Measurements from ENCODE around the gene APOBEC3H. TPM values are rescaled to one million over a fixed set of nuclear protein-coding genes. Genes with fewer than 3 reads are reported as not detected.

The APOBEC3H gene
- total and polyA plus RNA-seq, 5 donors, result 0.25 to 0.57 TPM; not detected in 3

DNA sequence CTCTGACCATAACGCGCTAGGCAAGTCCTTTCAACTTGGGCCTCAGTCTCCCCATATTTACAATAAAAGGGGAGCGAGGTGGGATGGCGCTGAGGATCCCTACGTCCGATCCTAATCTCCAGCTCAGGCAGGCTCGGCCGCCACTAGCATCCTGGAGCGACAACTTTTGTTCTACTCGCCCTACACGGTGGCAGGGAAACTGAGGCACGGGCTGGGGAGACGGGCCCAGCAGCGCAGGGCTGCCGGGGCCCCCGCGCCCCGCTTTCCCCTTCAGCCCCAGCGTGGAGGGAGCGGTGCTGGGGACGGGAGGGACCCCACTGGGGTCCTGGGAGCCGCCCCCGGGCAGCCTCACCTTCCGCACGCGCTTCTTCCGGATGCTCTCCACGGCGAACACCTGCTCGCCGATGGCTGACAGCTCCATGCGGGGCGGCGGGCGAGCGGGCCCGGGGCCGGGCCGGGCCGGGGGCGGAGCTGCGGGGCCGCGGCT lies 55.0 kb downstream of the APOBEC3H start:
- DNase-seq (no peak), ATAC-seq (no peak)
- Histone ChIP-seq H3K27me3 (ENCODE audit: control insufficient read depth, insufficient read depth) (no peaks in the 10 kb centered on the region), H3K9me3 (ENCODE audit: control insufficient read depth, low read length) (no peaks in the 10 kb centered on the region), H3K4me3 (ENCODE audit: low read length) (peak overlapping the region; percentile 97), H3K4me1 (ENCODE audit: control insufficient read depth, insufficient read depth, low read length) (peaks cover 5% of the 10 kb centered on the region), H3K27ac (ENCODE audit: low read length) (peak overlapping the region; percentile 98)
- intact Hi-C loops (cut with DNase I), result no loop called here
- WGBS, result 7% methylated on average over 44 of the region's 44 CpGs

DNA sequence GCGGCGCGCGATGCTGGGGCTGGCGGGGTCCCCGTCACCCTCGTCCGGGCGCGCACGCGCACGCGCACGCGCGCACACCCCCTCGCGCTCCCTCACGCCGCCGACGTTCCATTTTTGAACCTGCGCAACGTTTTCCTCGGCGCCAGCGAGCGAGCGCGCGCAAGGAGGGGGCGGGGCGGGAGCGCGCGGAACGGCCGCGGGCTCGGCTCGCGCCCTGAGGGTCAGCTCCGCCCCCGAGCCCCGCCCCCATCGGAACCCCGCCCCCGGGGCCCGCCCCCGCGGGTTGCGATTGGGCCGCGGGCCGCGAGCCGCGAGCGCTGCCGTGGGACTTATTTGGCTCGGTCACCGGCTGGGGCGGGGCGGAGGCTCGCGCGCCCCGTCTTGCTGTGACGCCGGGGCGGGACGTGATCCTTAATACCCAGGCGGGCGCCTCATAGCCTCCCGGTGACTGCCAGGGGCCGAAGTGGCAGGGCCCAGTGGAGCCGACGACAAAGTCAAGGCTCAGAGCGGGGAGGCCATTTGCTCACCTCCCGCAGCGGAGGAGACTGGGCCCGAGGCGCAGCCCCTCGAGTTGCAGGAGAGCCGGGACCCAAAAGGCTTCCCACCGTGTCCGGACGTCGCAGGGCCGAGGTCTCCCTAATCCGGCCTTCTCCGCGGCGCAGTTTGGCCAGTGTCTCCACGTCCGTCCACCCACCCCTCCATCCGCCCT lies 55.6 kb downstream of the APOBEC3H start, which contains the start of gene CBX7:
CBX7 (minus strand) TSS at position 170 of the 709 bp plus-strand sequence. CDS start 236 bp downstream, outside the sequence.
- under 1% methylated on average over 98 of the region's 98 CpGs for WGBS
- no peaks in the 10 kb centered on the region for H3K27me3 ChIP-seq (ENCODE audit: control insufficient read depth, insufficient read depth)
- DNase-seq (peak; percentile 94 to 99 (median 98)), ATAC-seq (peak; percentile 91 to 92)
- peak within 1 kb of the TSS; percentile 98 for H3K27ac ChIP-seq (ENCODE audit: low read length)
- peaks cover 5% of the 10 kb centered on the region for H3K4me1 ChIP-seq (ENCODE audit: control insufficient read depth, insufficient read depth, low read length)
- intact Hi-C loops (cut with DNase I), result no loop called here
- H3K4me3 ChIP-seq (ENCODE audit: low read length), result peak within 1 kb of the TSS; percentile 97
- H3K9me3 ChIP-seq (ENCODE audit: control insufficient read depth, low read length), result no peaks in the 10 kb centered on the region

DNA sequence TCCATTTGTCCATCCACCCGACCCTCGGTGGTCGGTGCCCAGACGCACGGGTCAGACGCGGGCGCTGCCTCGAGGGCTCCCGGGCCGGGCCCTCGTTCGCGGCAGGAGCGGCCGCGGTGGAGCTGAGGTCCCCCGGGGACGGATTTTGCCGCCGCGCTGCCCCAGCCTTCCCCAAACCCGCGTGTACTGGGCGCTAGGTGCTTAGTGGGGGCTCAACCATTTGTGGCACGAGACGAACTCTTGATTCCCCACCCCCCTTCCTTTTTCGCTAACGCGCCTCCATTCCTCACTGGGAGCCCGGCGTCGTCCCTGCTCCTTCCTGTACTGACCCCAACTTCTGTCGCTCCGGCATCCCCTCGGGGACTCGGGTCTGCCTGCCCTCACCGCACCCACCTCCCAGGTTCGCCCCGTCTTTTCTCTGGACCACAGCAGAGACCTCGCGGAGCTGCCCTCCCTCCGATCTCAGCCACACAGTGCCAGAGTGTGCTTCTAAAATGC lies 56.2 kb downstream of the APOBEC3H start:
- intact Hi-C loops (cut with DNase I), result no loop called here
- Histone ChIP-seq H3K4me3 (ENCODE audit: low read length) (peak overlapping the region; percentile 97), H3K27ac (ENCODE audit: low read length) (peak overlapping the region; percentile 95), H3K9me3 (ENCODE audit: control insufficient read depth, low read length) (no peaks in the 10 kb centered on the region), H3K27me3 (ENCODE audit: control insufficient read depth, insufficient read depth) (no peaks in the 10 kb centered on the region), H3K4me1 (ENCODE audit: control insufficient read depth, insufficient read depth, low read length) (peaks cover 5% of the 10 kb centered on the region)
- ATAC-seq, result peak; percentile 6 to 10
- peak in 1 of 3 donors; percentile 71 for DNase-seq
- 2% methylated on average over 43 of the region's 43 CpGs for WGBS

Other genes starting within 250 kb of the APOBEC3H start
- gene CBX6, start 225.0 kb upstream of the APOBEC3H start, total RNA-seq, result 10 to 100 TPM; 50.9 to 65.9 (median 56.6) TPM
- gene CBX6, start 225.0 kb upstream of the APOBEC3H start, polyA plus RNA-seq, result 27.0 TPM
- gene APOBEC3A, start 139.6 kb upstream of the APOBEC3H start, total RNA-seq, result under 1 TPM; 0.23 to 0.94 (median 0.65) TPM
- gene APOBEC3A, start 139.6 kb upstream of the APOBEC3H start, polyA plus RNA-seq, result 0.14 TPM
- 1 to 10 TPM; 1.3 to 1.9 (median 1.6) TPM for gene APOBEC3B, start 114.9 kb upstream of the APOBEC3H start, total RNA-seq
- 2.6 TPM for gene APOBEC3B, start 114.9 kb upstream of the APOBEC3H start, polyA plus RNA-seq
- 10 to 100 TPM; 25.4 to 41.9 (median 37.9) TPM for gene APOBEC3C, start 83.0 kb upstream of the APOBEC3H start, total RNA-seq
- gene APOBEC3C, start 83.0 kb upstream of the APOBEC3H start, polyA plus RNA-seq, result 37.4 TPM
- gene APOBEC3D, start 76.1 kb upstream of the APOBEC3H start, total RNA-seq, result 1 to 10 TPM; 1.2 to 1.9 (median 1.3) TPM
- 0.75 TPM for gene APOBEC3D, start 76.1 kb upstream of the APOBEC3H start, polyA plus RNA-seq
- 10 to 100 TPM in 3 of 4 donors, 1 to 10 TPM in 1; 5.1 to 12.9 (median 11.0) TPM for gene APOBEC3F, start 56.4 kb upstream of the APOBEC3H start, total RNA-seq
- 14.9 TPM for gene APOBEC3F, start 56.4 kb upstream of the APOBEC3H start, polyA plus RNA-seq
- 1 to 10 TPM; 6.3 to 9.4 (median 6.9) TPM for gene APOBEC3G, start 20.0 kb upstream of the APOBEC3H start, total RNA-seq
- 6.2 TPM for gene APOBEC3G, start 20.0 kb upstream of the APOBEC3H start, polyA plus RNA-seq
- 10 to 100 TPM; 68.1 to 97.9 (median 78.7) TPM for gene CBX7, start 55.4 kb downstream of the APOBEC3H start, total RNA-seq
- gene CBX7, start 55.4 kb downstream of the APOBEC3H start, polyA plus RNA-seq, result 69.0 TPM
- 10 to 100 TPM in 3 of 4 donors, 1 to 10 TPM in 1; 9.3 to 82.1 (median 20.6) TPM for gene PDGFB, start 147.7 kb downstream of the APOBEC3H start, total RNA-seq
- 15.4 TPM for gene PDGFB, start 147.7 kb downstream of the APOBEC3H start, polyA plus RNA-seq
- 1,000 to 10,000 TPM in 2 of 4 donors, 100 to 1,000 TPM in 2; 948 to 1,416 (median 984) TPM for gene RPL3, start 222.4 kb downstream of the APOBEC3H start, total RNA-seq
- 1,325 TPM for gene RPL3, start 222.4 kb downstream of the APOBEC3H start, polyA plus RNA-seq